Hepatocyte (in vitro differentiated cells): ENCODE measurements around the gene SGPP2.

Experiments
- EZH2 ChIP-seq: fragments of 200-600 bp; sonication (generic); IDR thresholded peaks from 2 replicates; pipeline ENCODE4 v1.6.1; 2016; ENCODE audit warnings: antibody characterized with exemption, mild to moderate bottlenecking, borderline replicate concordance
- EZH2phosphoT487 ChIP-seq: fragments of 200-600 bp; sonication (generic); IDR thresholded peaks from one replicate; pipeline ENCODE4 v1.6.1; 2018; ENCODE audit warnings: antibody characterized with exemption, mild to moderate bottlenecking, low read depth, moderate library complexity; ENCODE audit not compliant: unreplicated experiment, severe bottlenecking
- TF ChIP-seq, protein P1 (sequence below): fragments of 200-600 bp; sonication (generic); IDR thresholded peaks from 2 replicates; pipeline ENCODE4 v1.5.1; 2016; ENCODE audit warnings: antibody characterized with exemption, mild to moderate bottlenecking; ENCODE audit not compliant: poor library complexity

DNA sequence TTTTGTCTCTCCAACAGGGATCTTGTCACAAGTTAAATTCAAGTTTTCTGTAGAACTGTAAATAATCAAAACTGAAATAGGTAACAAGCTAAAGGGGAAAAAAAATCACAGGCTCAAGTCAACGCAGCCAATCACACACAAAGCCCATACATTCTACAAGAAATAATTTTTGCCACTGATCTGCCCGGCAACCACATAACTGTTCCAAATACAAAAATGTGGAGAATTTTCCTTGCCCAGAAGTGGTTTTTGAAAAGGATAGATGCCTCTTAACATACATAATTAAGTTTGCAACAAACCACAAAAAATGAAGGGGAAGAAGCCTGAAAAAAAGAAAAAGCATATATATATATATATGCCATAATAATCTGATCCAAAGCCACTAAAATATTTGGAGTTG, 171.2 kb downstream of the SGPP2 start:
- TF ChIP-seq, protein P1, sequence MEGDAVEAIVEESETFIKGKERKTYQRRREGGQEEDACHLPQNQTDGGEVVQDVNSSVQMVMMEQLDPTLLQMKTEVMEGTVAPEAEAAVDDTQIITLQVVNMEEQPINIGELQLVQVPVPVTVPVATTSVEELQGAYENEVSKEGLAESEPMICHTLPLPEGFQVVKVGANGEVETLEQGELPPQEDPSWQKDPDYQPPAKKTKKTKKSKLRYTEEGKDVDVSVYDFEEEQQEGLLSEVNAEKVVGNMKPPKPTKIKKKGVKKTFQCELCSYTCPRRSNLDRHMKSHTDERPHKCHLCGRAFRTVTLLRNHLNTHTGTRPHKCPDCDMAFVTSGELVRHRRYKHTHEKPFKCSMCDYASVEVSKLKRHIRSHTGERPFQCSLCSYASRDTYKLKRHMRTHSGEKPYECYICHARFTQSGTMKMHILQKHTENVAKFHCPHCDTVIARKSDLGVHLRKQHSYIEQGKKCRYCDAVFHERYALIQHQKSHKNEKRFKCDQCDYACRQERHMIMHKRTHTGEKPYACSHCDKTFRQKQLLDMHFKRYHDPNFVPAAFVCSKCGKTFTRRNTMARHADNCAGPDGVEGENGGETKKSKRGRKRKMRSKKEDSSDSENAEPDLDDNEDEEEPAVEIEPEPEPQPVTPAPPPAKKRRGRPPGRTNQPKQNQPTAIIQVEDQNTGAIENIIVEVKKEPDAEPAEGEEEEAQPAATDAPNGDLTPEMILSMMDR = no peak
- TF ChIP-seq EZH2phosphoT487 = no peak
- no peak for TF ChIP-seq EZH2
